Kidney tubule cell (primary cell): ENCODE results near the gene LRRC26.

Experiments
- DNase-seq: peaks from one replicate; pipeline ENCODE4 v3.0.0-alpha.2; 2018; ENCODE audit warnings: low spot score

The LRRC26 gene

DNA sequence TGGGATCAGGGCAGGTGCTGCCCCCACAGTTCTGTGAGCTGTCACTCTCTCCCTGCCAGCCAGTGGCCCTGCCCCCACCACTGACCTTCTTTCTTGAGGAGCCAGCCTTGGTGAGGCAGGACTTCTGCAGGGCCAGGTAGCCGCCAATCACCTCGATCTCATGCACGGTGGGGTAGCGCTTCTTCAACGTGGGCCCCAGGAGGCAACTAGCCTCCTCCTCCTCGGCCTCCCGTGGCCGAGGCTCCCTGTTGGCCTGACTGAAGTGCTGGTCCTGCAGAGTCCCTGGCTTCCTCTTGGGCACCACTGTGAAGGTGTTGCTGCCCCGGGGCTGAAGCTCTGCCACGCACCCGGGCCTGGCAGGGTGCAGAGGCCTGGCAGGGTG is 29.0 kb upstream of the LRRC26 start:
- no peak for DNase-seq

GRCh38 chr9:137198051-137198901 is 28.4 kb upstream of the LRRC26 start:
- DNase-seq, result peak; percentile 81

- DNase-seq, result peak; percentile 47
Observed at GRCh38 chr9:137195525-137196220, 25.8 kb upstream of the LRRC26 start.

DNA sequence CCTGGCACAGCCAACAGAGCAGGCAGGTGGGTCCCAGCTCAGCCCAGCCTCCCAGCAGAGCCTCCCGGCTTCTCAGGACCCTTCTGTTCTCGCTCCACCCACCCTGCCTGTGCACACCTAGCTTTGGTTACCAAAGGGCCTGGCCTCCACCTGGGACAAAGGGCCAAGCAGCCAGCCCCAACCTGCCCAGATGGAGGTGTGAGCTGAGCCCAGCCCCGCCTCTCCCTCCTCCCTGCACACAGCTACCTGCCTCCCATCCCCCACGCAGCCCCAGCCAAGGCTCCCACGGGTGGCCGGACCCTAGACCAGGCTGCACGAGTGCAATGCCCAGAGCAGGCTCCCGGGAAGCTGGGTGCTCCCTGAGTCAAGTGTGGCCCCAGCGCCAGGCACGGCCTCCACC is 25.1 kb upstream of the LRRC26 start:
- no peak for DNase-seq

DNA sequence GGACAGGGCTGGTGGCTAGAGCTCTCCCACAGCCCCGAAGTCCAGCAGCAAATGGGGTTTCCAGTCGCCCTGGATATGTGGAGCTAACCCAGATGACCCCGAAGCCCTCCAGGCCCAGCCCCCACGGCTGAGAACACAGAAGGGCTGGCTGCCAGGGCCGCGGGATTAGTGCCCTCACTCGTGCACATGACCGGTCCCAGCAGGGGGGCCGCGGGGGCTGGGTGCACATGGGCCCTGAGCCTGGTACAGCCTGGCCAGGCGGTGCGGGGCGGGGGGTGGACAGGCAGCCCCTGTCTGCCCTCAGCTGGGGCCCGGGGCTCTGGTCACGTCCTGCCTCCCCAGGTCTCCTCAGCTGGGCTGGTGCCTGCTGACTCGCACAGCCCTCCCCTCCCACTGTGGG is 24.5 kb upstream of the LRRC26 start:
- DNase-seq, result no peak

GRCh38 chr9:137193771-137194170 is 23.9 kb upstream of the LRRC26 start:
- no peak for DNase-seq

DNA sequence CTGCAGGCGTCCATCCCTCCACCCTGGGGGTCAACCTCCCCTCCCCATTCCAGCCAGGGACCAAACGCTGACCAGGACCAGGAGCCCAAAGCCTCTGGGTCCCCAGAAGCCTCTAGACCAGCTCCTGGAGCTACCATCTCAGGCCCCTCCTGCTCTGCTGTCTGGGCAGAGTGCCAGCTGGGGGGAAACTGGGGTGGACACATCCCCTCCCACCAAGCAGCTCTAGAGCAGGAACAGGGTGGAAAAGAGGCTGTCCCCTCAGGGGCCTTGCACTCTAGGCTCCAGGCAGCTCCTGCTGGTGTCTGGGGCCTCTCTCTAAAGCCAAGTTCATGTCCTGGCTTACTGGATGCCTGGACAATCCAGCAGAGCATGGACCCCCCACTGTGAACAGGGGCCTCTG is 23.0 kb upstream of the LRRC26 start:
- no peak for DNase-seq

- no peak for DNase-seq
Observed at GRCh38 chr9:137192448-137192780, 22.6 kb upstream of the LRRC26 start.

- DNase-seq, result no peak
Observed at GRCh38 chr9:137191691-137192447, 22.0 kb upstream of the LRRC26 start.

DNA sequence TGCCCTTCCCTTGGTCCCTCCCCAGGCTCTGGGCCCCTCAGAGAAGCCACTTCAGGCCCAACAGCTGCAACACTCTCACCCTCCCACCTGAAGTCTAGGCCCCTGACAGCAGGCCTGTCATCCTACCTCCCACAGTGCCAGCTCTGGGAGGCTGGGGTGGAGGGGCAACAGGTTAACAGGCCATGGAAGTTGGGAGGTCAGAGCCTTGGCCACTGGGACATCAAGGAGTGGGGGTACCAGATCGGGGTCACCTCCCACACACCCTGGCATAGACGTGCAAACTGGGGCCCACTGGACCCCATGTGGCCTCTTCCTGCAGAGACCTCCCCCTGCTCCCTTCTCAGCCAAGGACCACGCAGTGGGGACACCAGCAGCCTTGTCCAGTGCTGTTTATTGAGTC is 21.4 kb upstream of the LRRC26 start:
- no peak for DNase-seq

GRCh38 chr9:137190315-137190856 is 20.5 kb upstream of the LRRC26 start:
- DNase-seq, result peak; percentile 23

- DNase-seq, result no peak
Observed at GRCh38 chr9:137189297-137190295, 19.7 kb upstream of the LRRC26 start.

DNA sequence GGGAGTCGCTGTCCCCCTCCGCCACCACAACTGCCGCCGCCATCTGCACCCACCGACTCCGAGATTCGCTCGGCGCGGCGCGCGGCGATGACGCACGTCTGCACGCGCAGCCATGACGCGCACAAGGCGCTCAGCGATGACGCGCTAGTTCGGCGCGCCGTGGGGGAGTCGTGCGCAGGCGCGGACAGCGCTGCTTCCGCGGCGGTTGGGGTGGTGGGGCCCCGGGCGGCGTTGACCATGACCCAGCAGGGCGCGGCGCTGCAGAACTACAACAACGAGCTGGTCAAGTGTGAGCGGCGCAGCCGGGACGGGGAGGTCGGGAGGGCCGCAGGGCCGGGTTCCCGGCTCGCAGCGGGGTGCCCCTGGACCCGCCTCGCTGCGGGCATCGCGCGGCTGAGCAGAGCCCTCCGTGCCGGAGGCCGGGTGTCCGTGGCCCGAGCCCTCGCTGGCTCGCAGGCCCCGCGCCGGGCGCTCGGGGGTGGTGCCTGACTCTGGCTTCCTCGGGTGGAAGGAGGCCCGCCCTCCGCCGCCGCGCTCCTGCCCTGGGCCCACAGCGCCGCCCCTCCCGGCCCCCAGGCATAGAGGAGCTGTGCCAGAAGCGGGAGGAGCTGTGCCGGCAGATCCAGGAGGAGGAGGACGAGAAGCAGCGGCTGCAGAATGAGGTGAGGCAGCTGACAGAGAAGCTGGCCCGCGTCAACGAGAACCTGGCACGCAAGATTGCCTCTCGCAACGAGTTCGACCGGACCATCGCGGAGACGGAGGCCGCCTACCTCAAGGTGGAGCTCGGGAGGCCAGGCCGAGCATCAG is 18.8 kb upstream of the LRRC26 start, which contains the start of the genes ANAPC2 and SSNA1:
Gene ANAPC2, minus strand, starts transcription at position 71 of the 807 bp plus-strand sequence. Its CDS starts 28 bp downstream, at position 43.
Gene SSNA1, plus strand, starts transcription at position 187 of the 807 bp plus-strand sequence. Its CDS starts 51 bp downstream, at position 238.
- DNase-seq, result peak; percentile 95

- no peak for DNase-seq
Observed at GRCh38 chr9:137188086-137188489, 18.2 kb upstream of the LRRC26 start.

DNA sequence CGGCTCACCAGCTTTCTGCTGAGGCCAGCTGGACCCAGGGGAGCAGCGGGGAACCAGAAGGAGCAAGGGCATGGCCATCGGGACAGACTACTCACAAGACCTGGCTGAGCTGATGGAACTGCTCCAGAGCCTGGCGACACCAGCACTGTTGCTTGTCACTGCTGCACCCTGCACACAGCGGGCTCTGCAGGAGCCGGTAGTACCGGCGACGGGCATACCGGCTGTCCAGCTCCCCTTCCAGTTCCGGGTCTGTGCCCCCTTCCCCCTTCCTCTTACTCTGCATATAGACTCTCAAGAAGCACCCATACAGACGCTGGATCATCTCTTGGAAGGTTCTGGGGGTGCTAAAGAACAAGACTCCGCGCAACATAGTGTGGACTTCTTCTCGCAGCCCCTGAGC is 17.5 kb upstream of the LRRC26 start:
- no peak for DNase-seq

- no peak for DNase-seq
Observed at GRCh38 chr9:137186385-137186784, 16.5 kb upstream of the LRRC26 start.

- DNase-seq, result no peak
Observed at GRCh38 chr9:137185921-137186320, 16.1 kb upstream of the LRRC26 start.

DNA sequence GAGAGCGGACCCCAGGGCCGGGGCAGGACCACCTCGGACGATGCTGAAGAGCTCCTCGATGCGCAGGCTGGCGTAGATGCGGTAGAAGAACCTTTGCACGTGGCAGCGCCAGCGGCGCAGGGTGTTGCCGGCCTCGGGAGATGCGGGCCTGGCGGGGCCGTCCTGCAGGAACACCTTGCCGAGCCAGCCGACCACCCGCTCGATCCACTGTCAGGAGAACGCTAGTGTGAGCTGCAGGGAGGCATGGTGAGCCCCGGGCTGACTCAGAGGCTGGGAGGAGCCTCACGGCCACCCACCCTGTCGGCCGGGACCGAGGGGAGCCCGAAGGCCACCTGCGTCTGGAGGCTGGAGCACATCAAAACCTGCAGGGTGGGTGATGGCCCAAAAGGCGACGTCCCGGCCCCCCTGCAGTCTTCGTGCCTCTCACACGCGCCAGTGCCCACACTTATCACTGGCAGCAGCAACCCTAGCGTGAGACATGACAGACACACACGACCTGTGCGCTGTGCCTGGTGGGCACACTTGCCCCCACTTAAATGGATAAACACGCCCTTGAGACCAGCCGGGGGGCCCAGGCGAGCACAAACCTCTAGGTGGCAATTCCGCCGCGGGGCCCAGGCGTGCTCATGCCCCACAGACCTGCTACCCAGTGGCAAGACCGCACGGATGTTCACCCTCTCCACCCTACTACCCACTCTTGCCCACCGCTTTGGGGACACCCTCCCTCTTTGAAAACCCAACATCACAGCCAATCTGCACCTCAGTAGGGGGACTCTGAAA is 15.2 kb upstream of the LRRC26 start:
- no peak for DNase-seq

DNA sequence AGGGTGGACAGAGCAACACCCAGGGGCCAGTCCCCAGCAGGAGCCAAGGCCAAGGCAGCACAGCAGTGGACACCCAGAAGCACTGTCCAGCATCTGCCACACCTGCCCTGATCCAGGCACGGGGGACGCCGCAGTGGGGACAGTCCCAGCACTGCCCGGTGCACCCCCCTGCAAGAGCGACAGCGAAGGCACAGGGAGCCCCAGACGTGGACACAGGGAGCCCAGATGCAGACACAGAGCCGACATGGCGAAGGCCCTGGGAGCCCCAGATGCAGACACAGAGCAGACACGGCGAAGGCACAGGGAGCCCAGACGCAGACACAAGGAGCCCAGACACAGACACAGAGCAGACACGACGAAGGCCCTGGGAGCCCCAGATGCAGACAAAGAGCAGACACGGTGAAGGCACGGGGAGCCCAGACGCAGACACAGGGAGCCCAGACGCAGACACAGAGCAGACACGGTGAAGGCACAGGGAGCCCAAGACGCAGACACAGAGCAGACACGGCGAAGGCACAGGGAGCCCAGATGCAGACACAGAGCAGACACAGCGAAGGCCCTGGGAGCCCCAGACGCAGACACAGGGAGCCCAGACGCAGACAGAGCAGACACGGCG is 14.2 kb upstream of the LRRC26 start:
- no peak for DNase-seq
